Measurements from ENCODE around the gene CPM.

CPM gene

DNA sequence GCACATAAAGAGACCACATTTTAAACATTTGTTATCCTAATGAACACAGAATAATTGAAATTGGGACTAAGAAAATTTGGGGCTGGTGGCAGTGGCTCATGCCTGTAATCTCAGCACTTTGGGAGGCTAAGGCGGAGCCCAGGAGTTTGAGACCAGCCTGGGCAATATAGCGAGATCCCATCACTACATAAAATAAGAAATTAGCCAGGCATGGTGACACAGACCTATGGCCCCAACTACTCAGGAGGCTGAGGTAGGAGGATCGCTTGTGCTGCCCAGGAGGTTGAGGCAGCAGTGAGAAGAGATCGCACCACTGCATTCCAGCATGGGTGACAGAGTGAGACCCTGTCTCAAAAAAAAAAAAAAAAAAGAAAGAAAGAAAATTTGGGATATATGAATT is 59.7 kb downstream of the CPM start:
- no peak overlapping the region for H3K4me3 ChIP-seq (replicated peaks; ENCODE audit: low read depth, low read length)
- TF ChIP-seq, protein P1, sequence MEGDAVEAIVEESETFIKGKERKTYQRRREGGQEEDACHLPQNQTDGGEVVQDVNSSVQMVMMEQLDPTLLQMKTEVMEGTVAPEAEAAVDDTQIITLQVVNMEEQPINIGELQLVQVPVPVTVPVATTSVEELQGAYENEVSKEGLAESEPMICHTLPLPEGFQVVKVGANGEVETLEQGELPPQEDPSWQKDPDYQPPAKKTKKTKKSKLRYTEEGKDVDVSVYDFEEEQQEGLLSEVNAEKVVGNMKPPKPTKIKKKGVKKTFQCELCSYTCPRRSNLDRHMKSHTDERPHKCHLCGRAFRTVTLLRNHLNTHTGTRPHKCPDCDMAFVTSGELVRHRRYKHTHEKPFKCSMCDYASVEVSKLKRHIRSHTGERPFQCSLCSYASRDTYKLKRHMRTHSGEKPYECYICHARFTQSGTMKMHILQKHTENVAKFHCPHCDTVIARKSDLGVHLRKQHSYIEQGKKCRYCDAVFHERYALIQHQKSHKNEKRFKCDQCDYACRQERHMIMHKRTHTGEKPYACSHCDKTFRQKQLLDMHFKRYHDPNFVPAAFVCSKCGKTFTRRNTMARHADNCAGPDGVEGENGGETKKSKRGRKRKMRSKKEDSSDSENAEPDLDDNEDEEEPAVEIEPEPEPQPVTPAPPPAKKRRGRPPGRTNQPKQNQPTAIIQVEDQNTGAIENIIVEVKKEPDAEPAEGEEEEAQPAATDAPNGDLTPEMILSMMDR (IDR thresholded peaks at IDR 0.05; ENCODE audit: low read length, missing control alignments), result no peak
- no peak for DNase-seq (ENCODE audit: low read depth)

DNA sequence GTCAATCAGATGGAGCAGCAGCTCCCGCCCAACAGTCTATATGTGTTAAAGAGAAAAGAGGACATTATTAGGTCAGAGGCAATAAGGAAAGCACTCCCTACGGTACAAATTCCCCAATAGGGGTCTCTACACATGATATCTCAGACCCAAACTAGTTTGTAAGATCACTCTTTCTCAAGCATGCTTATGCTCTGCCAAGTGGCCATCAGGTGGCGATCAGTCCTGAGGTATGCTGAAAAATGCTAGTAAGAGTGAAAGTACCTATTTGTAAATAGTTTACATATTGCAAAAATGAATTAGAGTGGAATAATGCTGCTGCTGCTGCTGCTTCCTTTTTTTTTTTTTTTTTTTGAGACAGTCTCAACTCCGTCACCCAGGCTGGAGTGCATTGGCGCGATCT is 61.0 kb downstream of the CPM start:
- peak; percentile 60 for DNase-seq (ENCODE audit: low read depth)
- H3K4me3 ChIP-seq (replicated peaks; ENCODE audit: low read depth, low read length), result no peak overlapping the region
- TF ChIP-seq, protein P1 (IDR thresholded peaks at IDR 0.05; ENCODE audit: low read length, missing control alignments), result peak; percentile 48

DNA sequence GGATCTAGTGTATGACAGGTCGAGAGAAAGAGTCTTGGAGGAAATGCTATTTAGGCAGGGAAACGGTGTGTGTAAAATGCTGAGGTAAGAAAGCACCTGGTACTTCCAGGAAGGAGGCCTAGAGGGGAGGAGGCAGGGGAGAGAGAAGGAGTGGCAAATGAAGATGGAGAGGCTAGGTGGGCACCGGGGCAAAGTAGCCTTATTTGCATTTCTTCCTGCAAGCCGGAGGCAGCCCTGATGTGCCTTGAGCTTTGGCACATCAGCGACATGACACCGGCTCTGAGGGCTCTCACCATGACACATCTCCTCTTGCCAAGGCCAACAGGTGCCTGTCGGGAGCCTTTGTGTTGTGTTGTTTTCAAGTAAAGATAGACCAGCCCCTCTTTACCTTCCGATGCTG is 61.6 kb downstream of the CPM start:
- TF ChIP-seq, protein P1 (IDR thresholded peaks at IDR 0.05; ENCODE audit: low read length, missing control alignments), result no peak
- DNase-seq (ENCODE audit: low read depth), result no peak
- no peak overlapping the region for H3K4me3 ChIP-seq (replicated peaks; ENCODE audit: low read depth, low read length)

DNA sequence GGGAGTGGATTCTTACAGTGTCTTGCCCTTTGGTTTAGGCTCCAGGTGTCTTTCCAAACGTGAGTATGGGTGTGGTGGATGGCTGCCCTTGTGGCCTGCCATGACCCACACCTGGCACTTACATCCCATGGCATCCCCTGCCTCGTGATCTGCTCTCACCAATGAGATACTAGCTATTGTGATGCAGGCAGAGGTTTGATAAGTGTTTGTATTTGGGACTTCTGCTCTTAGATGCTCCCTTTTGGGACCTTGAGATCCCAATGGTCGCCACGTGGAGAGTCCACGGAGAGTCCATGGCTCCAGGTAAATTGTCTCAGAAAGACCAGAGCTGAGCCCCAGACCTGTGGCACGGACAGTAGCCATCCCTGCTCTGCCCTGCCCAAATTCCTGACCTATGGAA is 62.5 kb downstream of the CPM start:
- no peak for DNase-seq (ENCODE audit: low read depth)
- TF ChIP-seq, protein P1 (IDR thresholded peaks at IDR 0.05; ENCODE audit: low read length, missing control alignments), result no peak
- H3K4me3 ChIP-seq (replicated peaks; ENCODE audit: low read depth, low read length), result no peak overlapping the region

DNA sequence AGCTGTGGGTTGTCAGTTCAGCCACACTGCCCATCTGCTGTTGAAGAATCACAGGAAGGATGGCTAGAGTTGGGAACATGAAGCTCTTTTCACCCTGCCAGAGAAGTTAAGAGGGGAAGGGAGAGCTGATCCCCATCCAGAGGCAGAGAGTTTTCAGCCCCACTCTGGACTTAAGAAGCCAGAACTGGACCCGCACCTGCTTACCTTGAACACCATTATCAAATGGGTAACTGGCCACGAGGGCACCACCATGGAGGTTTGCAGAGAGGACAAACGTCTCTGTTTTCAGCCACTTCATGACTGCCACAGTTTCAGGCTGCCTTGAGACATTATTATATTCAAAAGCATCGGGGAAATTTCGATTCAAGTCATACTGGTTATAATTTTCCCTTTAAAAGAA is 63.0 kb downstream of the CPM start:
- TF ChIP-seq, protein P1 (IDR thresholded peaks at IDR 0.05; ENCODE audit: low read length, missing control alignments), result no peak
- no peak for DNase-seq (ENCODE audit: low read depth)
- no peak overlapping the region for H3K4me3 ChIP-seq (replicated peaks; ENCODE audit: low read depth, low read length)

DNA sequence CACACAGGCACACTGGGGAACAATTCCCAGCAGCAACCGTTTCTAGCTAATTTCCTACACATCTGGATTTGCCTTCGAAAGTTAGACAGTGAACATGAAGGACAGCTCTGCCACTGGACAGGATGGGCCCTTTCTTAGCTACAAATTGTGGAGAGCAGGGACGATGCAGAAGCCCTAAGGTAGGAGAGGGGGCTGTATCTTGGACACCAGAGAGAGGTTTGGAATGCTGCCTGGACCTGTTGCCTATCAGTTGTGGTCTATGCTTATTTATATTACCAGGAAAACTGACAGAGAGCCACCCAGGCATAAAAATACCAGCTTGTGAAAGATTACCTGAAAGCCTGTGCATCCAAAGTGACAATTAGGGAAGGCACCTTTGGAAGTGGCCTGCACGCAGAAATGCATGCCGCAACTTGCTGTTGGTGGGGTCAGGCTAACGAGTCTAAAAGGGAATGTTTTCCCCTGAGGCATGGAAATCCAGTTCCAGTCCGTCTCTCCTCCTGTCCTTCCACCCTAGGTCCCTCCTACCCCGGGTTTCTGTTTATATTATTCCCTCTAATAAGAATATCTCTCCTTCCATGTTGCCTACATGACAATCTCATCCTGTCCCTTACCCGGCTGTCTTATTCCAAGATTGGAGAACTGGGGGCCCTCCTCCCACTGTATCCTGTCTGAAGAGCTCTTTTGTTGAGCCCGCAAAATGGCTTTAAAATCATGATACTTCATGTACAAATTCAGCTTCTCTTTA is 64.8 kb downstream of the CPM start:
- TF ChIP-seq, protein P1 (IDR thresholded peaks at IDR 0.05; ENCODE audit: low read length, missing control alignments), result no peak
- no peak overlapping the region for H3K4me3 ChIP-seq (replicated peaks; ENCODE audit: low read depth, low read length)
- no peak for DNase-seq (ENCODE audit: low read depth)

DNA sequence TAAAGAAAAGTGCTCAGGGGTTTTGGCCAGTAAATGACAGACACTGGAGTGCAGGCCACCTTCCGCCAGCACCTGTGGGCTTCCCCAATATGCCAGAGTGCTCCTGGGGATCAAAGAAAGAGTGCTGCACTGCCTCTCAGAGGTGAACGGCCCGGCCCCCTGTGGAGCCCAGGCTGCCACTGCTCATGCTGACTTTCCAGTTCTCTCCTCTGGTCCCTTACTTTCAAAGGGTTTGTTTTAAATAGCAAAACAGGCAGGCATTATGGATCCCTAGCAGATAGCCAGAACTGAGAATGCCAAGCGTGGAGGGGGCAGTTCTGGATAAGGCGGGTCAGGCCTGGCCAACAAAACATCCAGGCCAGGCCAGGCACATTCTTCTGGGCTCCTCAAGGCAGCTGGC is 65.4 kb downstream of the CPM start:
- TF ChIP-seq, protein P1 (IDR thresholded peaks at IDR 0.05; ENCODE audit: low read length, missing control alignments), result no peak
- no peak for DNase-seq (ENCODE audit: low read depth)
- no peak overlapping the region for H3K4me3 ChIP-seq (replicated peaks; ENCODE audit: low read depth, low read length)

Data from fibroblast of pulmonary artery (primary cell).